ENCODE measurements around the gene BNIP5. TPM values are rescaled to one million over a fixed set of nuclear protein-coding genes. Genes with fewer than 3 reads are reported as not detected.
A peak's percentile ranks its signal among the peaks of the same experiment; 100 is the strongest.

The BNIP5 gene
- total and polyA plus RNA-seq, 2 of the 13 experiments (the other 11 are each of a cell fraction or from before 2014, with no cell fraction given), result not detected

DNA sequence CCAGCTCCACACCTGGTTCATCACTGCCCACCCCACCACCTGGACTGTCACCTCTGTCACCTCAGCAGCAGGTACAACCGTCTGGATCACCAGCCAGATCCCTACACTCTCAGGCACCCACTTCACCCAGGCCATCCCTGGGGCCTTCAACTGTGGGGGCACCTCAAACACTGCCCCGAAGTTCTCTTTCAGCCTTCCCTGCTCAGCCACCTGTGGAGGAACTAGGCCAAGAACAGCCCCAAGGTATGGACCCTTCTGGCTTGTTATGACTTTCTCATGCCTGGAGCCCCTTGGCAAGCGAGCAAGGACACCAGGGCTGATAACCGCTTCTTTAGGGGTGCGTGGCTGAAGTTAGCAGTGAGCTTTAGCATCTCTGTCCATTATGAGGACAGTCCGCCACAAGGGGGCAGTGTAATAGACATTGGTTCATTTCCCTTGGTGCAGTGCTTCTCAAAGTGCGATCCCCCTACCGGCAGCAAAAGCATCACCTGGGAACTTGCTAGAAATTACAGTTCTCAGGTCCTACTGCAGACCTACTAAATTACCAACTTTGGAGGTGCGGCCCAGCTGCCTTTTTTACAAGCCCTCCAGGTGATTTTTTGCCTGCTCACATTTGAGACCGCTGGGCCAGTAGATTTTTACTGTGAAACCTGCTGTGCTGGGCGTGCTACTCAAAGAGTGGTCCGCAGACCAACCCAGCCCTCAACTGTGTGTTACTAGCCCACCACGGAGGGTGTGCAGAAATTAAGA lies 34.3 kb downstream of the BNIP5 start (continued):
- TF ChIP-seq PAXIP1 (CRISPR knock-in tag; conservative IDR thresholded peaks at IDR 0.05) (no peak), GTF2F1 (IDR thresholded peaks at IDR 0.05; ENCODE audit: low read length) (no peak), ZNF562 (CRISPR knock-in tag; IDR thresholded peaks at IDR 0.05; ENCODE audit: borderline replicate concordance) (no peak), KDM3A (CRISPR knock-in tag; IDR thresholded peaks at IDR 0.05; ENCODE audit: low read depth) (peak; percentile 61; the same call in 1 of the 2 replicates), ZNF12 (CRISPR knock-in tag; IDR thresholded peaks at IDR 0.05) (peak; percentile 15; the same call in 1 of the 2 replicates), ZKSCAN5 (CRISPR knock-in tag; IDR thresholded peaks at IDR 0.05) (no peak), GATAD2A (CRISPR knock-in tag; IDR thresholded peaks at IDR 0.05) (peak; percentile 58), DR1 (CRISPR knock-in tag; IDR thresholded peaks at IDR 0.05) (no peak), NR2F6 (IDR thresholded peaks at IDR 0.05) (no peak), NR2F6 (CRISPR knock-in tag; IDR thresholded peaks at IDR 0.05) (peak; percentile 39; the same call in 1 of the 2 replicates), GABPB1 (CRISPR knock-in tag; IDR thresholded peaks at IDR 0.05) (peak; percentile 29; the same call in 1 of the 2 replicates), ZBTB3 (CRISPR knock-in tag; IDR thresholded peaks at IDR 0.05; ENCODE audit: borderline replicate concordance, low read depth) (no peak), ZMYM4 (CRISPR knock-in tag; IDR thresholded peaks at IDR 0.05) (peak; percentile 64), ZNF383 (CRISPR knock-in tag; IDR thresholded peaks at IDR 0.05; ENCODE audit: borderline replicate concordance) (no peak), ZNF629 (CRISPR knock-in tag; conservative IDR thresholded peaks at IDR 0.05) (no peak), ZNF691 (CRISPR knock-in tag; IDR thresholded peaks at IDR 0.05; ENCODE audit: borderline replicate concordance, low read depth) (peak; percentile 40; the same call in 1 of the 2 replicates), FOXA3 (CRISPR knock-in tag; IDR thresholded peaks at IDR 0.05) (peak; percentile 45; the same call in 1 of the 2 replicates)
- TF ChIP-seq, protein P1, sequence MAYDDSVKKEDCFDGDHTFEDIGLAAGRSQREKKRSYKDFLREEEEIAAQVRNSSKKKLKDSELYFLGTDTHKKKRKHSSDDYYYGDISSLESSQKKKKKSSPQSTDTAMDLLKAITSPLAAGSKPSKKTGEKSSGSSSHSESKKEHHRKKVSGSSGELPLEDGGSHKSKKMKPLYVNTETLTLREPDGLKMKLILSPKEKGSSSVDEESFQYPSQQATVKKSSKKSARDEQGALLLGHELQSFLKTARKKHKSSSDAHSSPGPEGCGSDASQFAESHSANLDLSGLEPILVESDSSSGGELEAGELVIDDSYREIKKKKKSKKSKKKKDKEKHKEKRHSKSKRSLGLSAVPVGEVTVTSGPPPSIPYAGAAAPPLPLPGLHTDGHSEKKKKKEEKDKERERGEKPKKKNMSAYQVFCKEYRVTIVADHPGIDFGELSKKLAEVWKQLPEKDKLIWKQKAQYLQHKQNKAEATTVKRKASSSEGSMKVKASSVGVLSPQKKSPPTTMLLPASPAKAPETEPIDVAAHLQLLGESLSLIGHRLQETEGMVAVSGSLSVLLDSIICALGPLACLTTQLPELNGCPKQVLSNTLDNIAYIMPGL (CRISPR knock-in tag; IDR thresholded peaks at IDR 0.05; ENCODE audit: borderline replicate concordance in 1 of 2, low read depth in 1 of 2), result peak; percentile 78 to 92
- TF ChIP-seq, protein P2, sequence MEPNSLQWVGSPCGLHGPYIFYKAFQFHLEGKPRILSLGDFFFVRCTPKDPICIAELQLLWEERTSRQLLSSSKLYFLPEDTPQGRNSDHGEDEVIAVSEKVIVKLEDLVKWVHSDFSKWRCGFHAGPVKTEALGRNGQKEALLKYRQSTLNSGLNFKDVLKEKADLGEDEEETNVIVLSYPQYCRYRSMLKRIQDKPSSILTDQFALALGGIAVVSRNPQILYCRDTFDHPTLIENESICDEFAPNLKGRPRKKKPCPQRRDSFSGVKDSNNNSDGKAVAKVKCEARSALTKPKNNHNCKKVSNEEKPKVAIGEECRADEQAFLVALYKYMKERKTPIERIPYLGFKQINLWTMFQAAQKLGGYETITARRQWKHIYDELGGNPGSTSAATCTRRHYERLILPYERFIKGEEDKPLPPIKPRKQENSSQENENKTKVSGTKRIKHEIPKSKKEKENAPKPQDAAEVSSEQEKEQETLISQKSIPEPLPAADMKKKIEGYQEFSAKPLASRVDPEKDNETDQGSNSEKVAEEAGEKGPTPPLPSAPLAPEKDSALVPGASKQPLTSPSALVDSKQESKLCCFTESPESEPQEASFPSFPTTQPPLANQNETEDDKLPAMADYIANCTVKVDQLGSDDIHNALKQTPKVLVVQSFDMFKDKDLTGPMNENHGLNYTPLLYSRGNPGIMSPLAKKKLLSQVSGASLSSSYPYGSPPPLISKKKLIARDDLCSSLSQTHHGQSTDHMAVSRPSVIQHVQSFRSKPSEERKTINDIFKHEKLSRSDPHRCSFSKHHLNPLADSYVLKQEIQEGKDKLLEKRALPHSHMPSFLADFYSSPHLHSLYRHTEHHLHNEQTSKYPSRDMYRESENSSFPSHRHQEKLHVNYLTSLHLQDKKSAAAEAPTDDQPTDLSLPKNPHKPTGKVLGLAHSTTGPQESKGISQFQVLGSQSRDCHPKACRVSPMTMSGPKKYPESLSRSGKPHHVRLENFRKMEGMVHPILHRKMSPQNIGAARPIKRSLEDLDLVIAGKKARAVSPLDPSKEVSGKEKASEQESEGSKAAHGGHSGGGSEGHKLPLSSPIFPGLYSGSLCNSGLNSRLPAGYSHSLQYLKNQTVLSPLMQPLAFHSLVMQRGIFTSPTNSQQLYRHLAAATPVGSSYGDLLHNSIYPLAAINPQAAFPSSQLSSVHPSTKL (CRISPR knock-in tag; IDR thresholded peaks at IDR 0.05), result peak; percentile 53; the same call in 1 of the 2 replicates

Data from HepG2 (cell line).